GM12891 (cell line): ENCODE data around the gene FBP2.

ENCODE experiments used
- POLR2A ChIP-seq: IDR thresholded peaks from 2 replicates; pipeline ENCODE4 v1.6.1; 2011; ENCODE audit warnings: low read depth, low read length, control low read depth
- POLR2AphosphoS5 ChIP-seq: IDR thresholded peaks from 2 replicates; pipeline ENCODE4 v1.6.1; 2011; ENCODE audit warnings: low read depth, low read length, control low read depth
- POU2F2 ChIP-seq: IDR thresholded peaks from 2 replicates; pipeline ENCODE4 v1.6.1; 2011; ENCODE audit warnings: low read depth, mild to moderate bottlenecking, control low read depth, low read length, moderate library complexity
- SPI1 ChIP-seq: IDR thresholded peaks from 2 replicates; pipeline ENCODE4 v1.6.1; 2011; ENCODE audit warnings: low read depth, low read length, control low read depth
- TAF1 ChIP-seq: IDR thresholded peaks from 2 replicates; pipeline ENCODE4 v1.6.1; 2011; ENCODE audit warnings: low read depth, low read length, control low read depth

- TF ChIP-seq POLR2A (no peak), POLR2AphosphoS5 (no peak), TAF1 (no peak), SPI1 (no peak), POU2F2 (no peak)
Measured at GRCh38 chr9:94560237-94560636, 33.4 kb downstream of the FBP2 start.
